ELF-1 (cell line): Measurements from ENCODE around the gene KIAA0753.
"Not testable (repeated sequence)": the region's sequence is repeated elsewhere in the genome, so short reads cannot be mapped to it uniquely, and the experiment has no call there.

Experiments
- DNase-seq: peaks from one replicate; pipeline ENCODE4 v3.0.0-alpha.2; 2016; ENCODE audit warnings: low read depth, low spot score

The KIAA0753 gene

GRCh38 chr17:6597727-6598126 is 42.8 kb downstream of the KIAA0753 start:
- DNase-seq: no peak

GRCh38 chr17:6596941-6597340 is 43.6 kb downstream of the KIAA0753 start:
- DNase-seq: no peak

GRCh38 chr17:6596511-6596910 is 44.0 kb downstream of the KIAA0753 start:
- no peak for DNase-seq

- DNase-seq: no peak
Observed at GRCh38 chr17:6596081-6596480, 44.4 kb downstream of the KIAA0753 start.

- not testable (repeated sequence) for DNase-seq
Observed at GRCh38 chr17:6593371-6593770, 47.1 kb downstream of the KIAA0753 start.

GRCh38 chr17:6592173-6592572 is 48.3 kb downstream of the KIAA0753 start:
- no peak for DNase-seq

GRCh38 chr17:6591599-6592158 is 48.8 kb downstream of the KIAA0753 start:
- DNase-seq: no peak

- DNase-seq: no peak
Observed at GRCh38 chr17:6589266-6589946, 51.1 kb downstream of the KIAA0753 start.

GRCh38 chr17:6588165-6588564 is 52.3 kb downstream of the KIAA0753 start:
- DNase-seq: no peak

- no peak for DNase-seq
Observed at GRCh38 chr17:6587310-6587709, 53.2 kb downstream of the KIAA0753 start.

GRCh38 chr17:6583411-6583810 is 57.1 kb downstream of the KIAA0753 start:
- no peak for DNase-seq

- DNase-seq: no peak
Observed at GRCh38 chr17:6580625-6581024, 59.9 kb downstream of the KIAA0753 start.

- DNase-seq: peak; percentile 70
Observed at GRCh38 chr17:6578491-6578890, 62.0 kb downstream of the KIAA0753 start.

GRCh38 chr17:6577686-6578263 is 62.7 kb downstream of the KIAA0753 start:
- DNase-seq: peak; percentile 65

- no peak for DNase-seq
Observed at GRCh38 chr17:6576038-6576785, 64.3 kb downstream of the KIAA0753 start.

- DNase-seq: no peak
Observed at GRCh38 chr17:6575596-6575988, 64.9 kb downstream of the KIAA0753 start.

GRCh38 chr17:6574687-6575595 is 65.6 kb downstream of the KIAA0753 start:
- no peak for DNase-seq

- DNase-seq: no peak
Observed at GRCh38 chr17:6573982-6574686, 66.4 kb downstream of the KIAA0753 start.

- not testable (repeated sequence) for DNase-seq
Observed at GRCh38 chr17:6573495-6573894, 67.0 kb downstream of the KIAA0753 start.

GRCh38 chr17:6572972-6573370 is 67.5 kb downstream of the KIAA0753 start:
- no peak for DNase-seq

GRCh38 chr17:6571452-6571781 is 69.1 kb downstream of the KIAA0753 start:
- no peak for DNase-seq
